GM12878 (cell line): ENCODE data around the gene DLD. TPM values are rescaled to one million over a fixed set of nuclear protein-coding genes. Genes with fewer than 3 reads are reported as not detected.

Experiments used
- ATAC-seq: fragments of 200-7000 bp; cut with Tn5 transposase; 3 replicates; pipeline ENCODE4 v1.9.1; 2020; ENCODE audit warnings: mild to moderate bottlenecking, moderate library complexity
- BruUV-seq: library from RNA; stranded (reverse); fragments of 400-500 nt; replicated peaks from 2 replicates; lab custom pipeline; 2021; lab: Mats Ljungman, UMichigan
- CTCF ChIA-PET: fragments of 300-600 bp; sonication (Branson Sonifier 250); formaldehyde crosslinking; extraction: SDS; loops from one replicate; lab custom pipeline; 2021; ENCODE audit warnings: inconsistent platforms; lab: Yijun Ruan, JAX
- POLR2A ChIA-PET: fragments of 350-600 bp; formaldehyde crosslinking; extraction: SDS; loops from one replicate; lab custom pipeline; 2021; ENCODE audit warnings: inconsistent platforms; lab: Charles Lee
- RAD21 ChIA-PET: fragments of 300-600 bp; sonication (Branson Sonifier 250); formaldehyde crosslinking; loops from one replicate; lab custom pipeline; 2023; ENCODE audit warnings: antibody characterized with exemption; ENCODE audit not compliant: unreplicated experiment; lab: Charles Lee
- SMC1A ChIA-PET: fragments of 300-600 bp; sonication (Branson Sonifier 250); formaldehyde crosslinking; loops from one replicate; lab custom pipeline; 2023; ENCODE audit not compliant: unreplicated experiment, uncharacterized antibody; lab: Charles Lee
- DNase-seq: peaks from one replicate; pipeline ENCODE4 v3.0.0-alpha.2; 2011; ENCODE audit warnings: low read depth, low spot score
- FAIRE-seq: peaks from 3 replicates; lab custom pipeline; 2011; peaks lifted over from hg19 to GRCh38; lab: Jason Lieb, UNC
- H2AFZ ChIP-seq: 2 replicates; pipeline ENCODE4 v1.6.0; 2011; ENCODE audit warnings: low read depth, low read length, control low read depth; ENCODE audit not compliant: control insufficient read depth
- H3K27ac ChIP-seq: 2 replicates; pipeline ENCODE4 v1.5.1; 2011; ENCODE audit warnings: control low read depth; ENCODE audit not compliant: control insufficient read depth, insufficient read depth
- H3K27me3 ChIP-seq, 2 experiments: replicated peaks in 1 of 2; 2 replicates each; pipeline versions ENCODE4 v1.6.0 to v1.6.1; 2011; ENCODE audit warnings: low read length in 1 of 2; ENCODE audit not compliant: control insufficient read depth in 2 of 2, insufficient read depth in 2 of 2
- H3K36me3 ChIP-seq, 2 experiments: 2 replicates each; pipeline ENCODE4 v1.5.1; 2011; ENCODE audit warnings: low read length in 1 of 2; ENCODE audit not compliant: control insufficient read depth in 2 of 2, insufficient read depth in 2 of 2
- H3K4me1 ChIP-seq: 2 replicates; pipeline ENCODE4 v1.6.1; 2011; ENCODE audit warnings: mild to moderate bottlenecking, low read length, moderate library complexity, mixed read lengths; ENCODE audit not compliant: control insufficient read depth, insufficient read depth
- H3K4me2 ChIP-seq: 2 replicates; pipeline ENCODE4 v1.6.0; 2011; ENCODE audit warnings: control low read depth; ENCODE audit not compliant: control insufficient read depth, insufficient read depth
- H3K4me3 ChIP-seq: fragments of 200-600 bp; sonication (generic); 2 replicates; pipeline ENCODE4 v1.5.1; 2016
- H3K79me2 ChIP-seq: 2 replicates; pipeline ENCODE4 v1.6.0; 2011; ENCODE audit warnings: low read length; ENCODE audit not compliant: control insufficient read depth, insufficient read depth
- H3K9ac ChIP-seq: 2 replicates; pipeline ENCODE4 v1.8.0; 2011; ENCODE audit warnings: low read length, control low read depth, mixed read lengths; ENCODE audit not compliant: control insufficient read depth, insufficient read depth
- H3K9me3 ChIP-seq: replicated peaks from 3 replicates; pipeline ENCODE4 v1.5.1; 2011; ENCODE audit warnings: mild to moderate bottlenecking, low read length; ENCODE audit not compliant: control insufficient read depth, insufficient read depth
- H4K20me1 ChIP-seq: 2 replicates; pipeline ENCODE4 v1.6.0; 2011; ENCODE audit not compliant: control insufficient read depth, insufficient read depth
- BACH1 ChIP-seq: fragments of 450-650 bp; IDR thresholded peaks from 2 replicates; pipeline ENCODE4 v1.6.1; 2017; ENCODE audit warnings: mild to moderate bottlenecking, borderline replicate concordance
- CHD2 ChIP-seq: IDR thresholded peaks from 2 replicates; pipeline ENCODE4 v1.6.1; 2011; ENCODE audit warnings: low read depth, low read length, improper control_type of control experiment, borderline replicate concordance
- DPF2 ChIP-seq: fragments of 450-650 bp; IDR thresholded peaks from 2 replicates; pipeline ENCODE4 v1.6.1; 2017; ENCODE audit warnings: mild to moderate bottlenecking
- EGR1 ChIP-seq, 2 experiments: IDR thresholded peaks; 1 replicate in 1 of 2; 2 replicates in 1 of 2; pipeline ENCODE4 v1.6.1; 2011 to 2012; ENCODE audit warnings: low read depth in 2 of 2, low read length in 2 of 2, borderline replicate concordance in 1 of 2, mild to moderate bottlenecking in 1 of 2, moderate library complexity in 1 of 2
- ESRRA ChIP-seq: IDR thresholded peaks from 2 replicates; pipeline ENCODE4 v1.6.1; 2012; ENCODE audit warnings: mild to moderate bottlenecking, low read length, improper control_type of control experiment
- HDAC2 ChIP-seq: fragments of 200-600 bp; sonication (generic); IDR thresholded peaks from 2 replicates; pipeline ENCODE4 v1.6.1; 2017
- IKZF2 ChIP-seq, 2 experiments: fragments of 450-650 bp; IDR thresholded peaks; 2 replicates each; pipeline ENCODE4 v1.6.1; 2017; ENCODE audit warnings: mild to moderate bottlenecking in 2 of 2, moderate library complexity in 2 of 2
- LARP7 ChIP-seq: fragments of 450-650 bp; IDR thresholded peaks from 2 replicates; pipeline ENCODE4 v1.6.1; 2017; ENCODE audit warnings: mild to moderate bottlenecking
- NFYB ChIP-seq: IDR thresholded peaks from 2 replicates; pipeline ENCODE4 v1.6.1; 2011; ENCODE audit warnings: low read depth, mild to moderate bottlenecking, low read length, improper control_type of control experiment, moderate library complexity; ENCODE audit not compliant: insufficient read depth
- POLR2AphosphoS2 ChIP-seq: IDR thresholded peaks from 2 replicates; pipeline ENCODE4 v1.6.1; 2011; ENCODE audit warnings: low read depth, mild to moderate bottlenecking, low read length, improper control_type of control experiment, moderate library complexity
- RUNX3 ChIP-seq: IDR thresholded peaks from 2 replicates; pipeline ENCODE4 v1.6.1; 2012; ENCODE audit warnings: low read length, inconsistent platforms
- SRF ChIP-seq, 2 experiments: IDR thresholded peaks; 2 replicates each; pipeline ENCODE4 v1.6.1; 2011; ENCODE audit warnings: low read depth in 2 of 2, low read length in 2 of 2, mild to moderate bottlenecking in 1 of 2, moderate library complexity in 1 of 2
- ZNF622 ChIP-seq: fragments of 450-650 bp; IDR thresholded peaks from 2 replicates; pipeline ENCODE4 v1.6.1; 2017; ENCODE audit warnings: mild to moderate bottlenecking, inconsistent platforms
- WGBS: methylation state at CpG from one replicate; pipeline ENCODE4 v1.1.6; 2016; ENCODE audit warnings: low lambda C conversion rate; ENCODE audit not compliant: insufficient replicate concordance, insufficient coverage; ENCODE audit errors: missing lambda C conversion rate; 5-methylcytosine and 5-hydroxymethylcytosine counted together
- in situ Hi-C: fragments of 300-500 bp; cut with MboI; formaldehyde crosslinking; loops from 9 replicates; pipeline ENCODE4 v1.14.3; 2018; ENCODE audit warnings: mixed read lengths
- intact Hi-C: fragments of 100-400 bp; cut with micrococcal nuclease; formaldehyde crosslinking; loops from one replicate; pipeline ENCODE4 v1.14.2; 2022; ENCODE audit not compliant: unreplicated experiment
- polyA plus RNA-seq, 11 experiments: library from polyadenylated mRNA; depleted of rRNA in 4 of 11; unstranded in 6 of 11; stranded (reverse) in 5 of 11; fragments of >200 nt; fragmentation: Nextera tagmentation in 4 of 11; fragmentation: Illumina TruSeq in 1 of 11; extraction: Ambion mirVana in 4 of 11; extraction: Trizol in 1 of 11; gene quantifications; 1 replicate in 1 of 11; 2 replicates in 10 of 11; pipeline versions ENCODE4 v1.2.1 to v1.2.3, GENCODE V29; 2011 to 2016; ENCODE audit warnings: inconsistent platforms in 2 of 11, missing spikeins in 2 of 11, low read depth in 1 of 11
- total RNA-seq, 4 experiments: library from RNA; depleted of rRNA in 3 of 4; stranded (reverse); fragments of >200 nt in 3 of 4; fragmentation: Illumina TruSeq in 1 of 4; extraction: Trizol in 1 of 4; gene quantifications; 2 replicates each; pipeline versions ENCODE4 v1.2.1 to v1.2.3, GENCODE V29; 2013 to 2021
- TF ChIP-seq, protein P1 (sequence below): fragments of 150-350 bp; IDR thresholded peaks from 2 replicates; pipeline ENCODE4 v1.6.1; 2014; ENCODE audit warnings: mild to moderate bottlenecking, low read depth, low read length
- TF ChIP-seq, protein P2 (sequence below): fragments of 450-650 bp; IDR thresholded peaks from 2 replicates; pipeline ENCODE4 v1.6.1; 2016; ENCODE audit warnings: mild to moderate bottlenecking
- TF ChIP-seq, protein P3 (sequence below): IDR thresholded peaks from 2 replicates; pipeline ENCODE4 v1.6.1; 2011; ENCODE audit warnings: low read depth, mild to moderate bottlenecking, low read length, moderate library complexity, borderline replicate concordance; ENCODE audit errors: extremely low read depth
- TF ChIP-seq, protein P4 (sequence below): IDR thresholded peaks from 2 replicates; pipeline ENCODE4 v1.6.1; 2012; ENCODE audit warnings: improper control_type of control experiment, low read depth, low read length; ENCODE audit not compliant: insufficient replicate concordance

Gene DLD
- total and polyA plus RNA-seq, 10 of the 15 experiments (the other 5 are each of a cell fraction or from before 2014, with no cell fraction given): 62.7 to 314 (median 161) TPM

DNA sequence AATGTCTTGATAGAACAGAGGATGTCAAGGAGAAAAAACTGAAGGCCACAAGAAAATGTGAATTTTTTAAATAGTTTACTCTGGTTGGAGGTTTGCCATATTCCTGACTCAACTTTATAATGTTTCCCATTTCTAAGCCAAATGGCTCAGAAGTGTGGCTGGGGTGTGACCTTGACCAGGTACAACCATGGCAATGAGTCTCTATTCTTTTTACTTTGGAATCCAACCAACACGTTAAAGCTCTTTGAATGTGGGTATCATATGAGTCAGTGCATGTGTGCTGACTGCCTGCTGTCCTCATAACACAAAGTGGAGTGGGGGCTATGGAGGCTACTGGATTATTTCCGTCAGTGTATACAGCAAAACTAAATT is 33.5 kb upstream of the DLD start (continued):
- TF ChIP-seq, protein P1, sequence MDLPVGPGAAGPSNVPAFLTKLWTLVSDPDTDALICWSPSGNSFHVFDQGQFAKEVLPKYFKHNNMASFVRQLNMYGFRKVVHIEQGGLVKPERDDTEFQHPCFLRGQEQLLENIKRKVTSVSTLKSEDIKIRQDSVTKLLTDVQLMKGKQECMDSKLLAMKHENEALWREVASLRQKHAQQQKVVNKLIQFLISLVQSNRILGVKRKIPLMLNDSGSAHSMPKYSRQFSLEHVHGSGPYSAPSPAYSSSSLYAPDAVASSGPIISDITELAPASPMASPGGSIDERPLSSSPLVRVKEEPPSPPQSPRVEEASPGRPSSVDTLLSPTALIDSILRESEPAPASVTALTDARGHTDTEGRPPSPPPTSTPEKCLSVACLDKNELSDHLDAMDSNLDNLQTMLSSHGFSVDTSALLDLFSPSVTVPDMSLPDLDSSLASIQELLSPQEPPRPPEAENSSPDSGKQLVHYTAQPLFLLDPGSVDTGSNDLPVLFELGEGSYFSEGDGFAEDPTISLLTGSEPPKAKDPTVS: no peak
- TF ChIP-seq DPF2: no peak
- TF ChIP-seq, protein P2, sequence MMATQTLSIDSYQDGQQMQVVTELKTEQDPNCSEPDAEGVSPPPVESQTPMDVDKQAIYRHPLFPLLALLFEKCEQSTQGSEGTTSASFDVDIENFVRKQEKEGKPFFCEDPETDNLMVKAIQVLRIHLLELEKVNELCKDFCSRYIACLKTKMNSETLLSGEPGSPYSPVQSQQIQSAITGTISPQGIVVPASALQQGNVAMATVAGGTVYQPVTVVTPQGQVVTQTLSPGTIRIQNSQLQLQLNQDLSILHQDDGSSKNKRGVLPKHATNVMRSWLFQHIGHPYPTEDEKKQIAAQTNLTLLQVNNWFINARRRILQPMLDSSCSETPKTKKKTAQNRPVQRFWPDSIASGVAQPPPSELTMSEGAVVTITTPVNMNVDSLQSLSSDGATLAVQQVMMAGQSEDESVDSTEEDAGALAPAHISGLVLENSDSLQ: no peak
- no peak for TF ChIP-seq IKZF2 (IDR thresholded peaks at IDR 0.05)
- TF ChIP-seq BACH1: no peak
- no peak for TF ChIP-seq RUNX3
- TF ChIP-seq, protein P3, sequence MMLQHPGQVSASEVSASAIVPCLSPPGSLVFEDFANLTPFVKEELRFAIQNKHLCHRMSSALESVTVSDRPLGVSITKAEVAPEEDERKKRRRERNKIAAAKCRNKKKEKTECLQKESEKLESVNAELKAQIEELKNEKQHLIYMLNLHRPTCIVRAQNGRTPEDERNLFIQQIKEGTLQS: no peak
- TF ChIP-seq EGR1 (IDR thresholded peaks at IDR 0.05; ENCODE audit: borderline replicate concordance in 1 of 2, low read depth in 2 of 2, low read length in 2 of 2): no peak

DNA sequence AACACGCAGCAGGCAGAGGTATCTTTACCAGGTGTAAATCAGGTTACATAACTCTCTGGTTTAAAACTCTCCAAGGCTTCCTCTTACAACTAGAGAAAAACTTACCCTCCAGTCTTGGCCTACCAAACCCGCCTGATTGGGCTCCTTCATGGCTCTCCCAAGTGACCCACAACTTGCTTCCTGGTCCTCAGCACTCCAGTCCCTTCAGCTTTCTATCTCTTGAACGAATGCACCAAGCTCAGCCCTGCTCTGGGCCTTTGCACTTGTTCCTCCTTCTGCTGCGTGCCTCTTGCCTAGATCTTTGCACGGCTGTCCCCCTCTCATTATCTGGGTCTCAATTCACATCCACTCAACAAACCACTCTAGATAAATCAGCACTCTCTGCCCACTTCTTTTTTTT is 32.7 kb upstream of the DLD start:
- Histone ChIP-seq H3K4me2 (no peak overlapping the region), H3K27me3 (peaks cover 0 to 3% of the 10 kb centered on the region in 2 experiments; a peak in 2 of 4 replicates), H3K9me3 (no peaks in the 10 kb centered on the region; the same call in 2 of the 3 replicates), H3K4me3 (no peak overlapping the region), H3K27ac (no peak overlapping the region), H3K4me1 (no peaks in the 10 kb centered on the region), H3K79me2 (no peaks in the 10 kb centered on the region), H2AFZ (no peak overlapping the region), H3K36me3 (no peaks in the 10 kb centered on the region), H3K9ac (no peak overlapping the region), H4K20me1 (no peaks in the 10 kb centered on the region)
- SMC1A ChIA-PET: no interaction called here
- in situ Hi-C loops: no loop called here
- RAD21 ChIA-PET: no interaction called here
- POLR2A ChIA-PET: no interaction called here
- CTCF ChIA-PET: interaction anchor here (1.3 kb wide), 1 partner anchor 16 kb away, joined by 3 read pairs; no protein-coding TSS in a partner anchor
- no peak for ATAC-seq
- DNase-seq: no peak
- intact Hi-C loops: no loop called here
- no TSS peak for BruUV-seq
- WGBS: 56% methylated on average over 5 of the region's 5 CpGs
- no peak for FAIRE-seq
- TF ChIP-seq CHD2: no peak
- no peak for TF ChIP-seq SRF (IDR thresholded peaks at IDR 0.05; ENCODE audit: low read depth in 2 of 2, low read length in 2 of 2)
- no peak for TF ChIP-seq ESRRA
- TF ChIP-seq LARP7: no peak
- no peak for TF ChIP-seq POLR2AphosphoS2
- TF ChIP-seq, protein P4, sequence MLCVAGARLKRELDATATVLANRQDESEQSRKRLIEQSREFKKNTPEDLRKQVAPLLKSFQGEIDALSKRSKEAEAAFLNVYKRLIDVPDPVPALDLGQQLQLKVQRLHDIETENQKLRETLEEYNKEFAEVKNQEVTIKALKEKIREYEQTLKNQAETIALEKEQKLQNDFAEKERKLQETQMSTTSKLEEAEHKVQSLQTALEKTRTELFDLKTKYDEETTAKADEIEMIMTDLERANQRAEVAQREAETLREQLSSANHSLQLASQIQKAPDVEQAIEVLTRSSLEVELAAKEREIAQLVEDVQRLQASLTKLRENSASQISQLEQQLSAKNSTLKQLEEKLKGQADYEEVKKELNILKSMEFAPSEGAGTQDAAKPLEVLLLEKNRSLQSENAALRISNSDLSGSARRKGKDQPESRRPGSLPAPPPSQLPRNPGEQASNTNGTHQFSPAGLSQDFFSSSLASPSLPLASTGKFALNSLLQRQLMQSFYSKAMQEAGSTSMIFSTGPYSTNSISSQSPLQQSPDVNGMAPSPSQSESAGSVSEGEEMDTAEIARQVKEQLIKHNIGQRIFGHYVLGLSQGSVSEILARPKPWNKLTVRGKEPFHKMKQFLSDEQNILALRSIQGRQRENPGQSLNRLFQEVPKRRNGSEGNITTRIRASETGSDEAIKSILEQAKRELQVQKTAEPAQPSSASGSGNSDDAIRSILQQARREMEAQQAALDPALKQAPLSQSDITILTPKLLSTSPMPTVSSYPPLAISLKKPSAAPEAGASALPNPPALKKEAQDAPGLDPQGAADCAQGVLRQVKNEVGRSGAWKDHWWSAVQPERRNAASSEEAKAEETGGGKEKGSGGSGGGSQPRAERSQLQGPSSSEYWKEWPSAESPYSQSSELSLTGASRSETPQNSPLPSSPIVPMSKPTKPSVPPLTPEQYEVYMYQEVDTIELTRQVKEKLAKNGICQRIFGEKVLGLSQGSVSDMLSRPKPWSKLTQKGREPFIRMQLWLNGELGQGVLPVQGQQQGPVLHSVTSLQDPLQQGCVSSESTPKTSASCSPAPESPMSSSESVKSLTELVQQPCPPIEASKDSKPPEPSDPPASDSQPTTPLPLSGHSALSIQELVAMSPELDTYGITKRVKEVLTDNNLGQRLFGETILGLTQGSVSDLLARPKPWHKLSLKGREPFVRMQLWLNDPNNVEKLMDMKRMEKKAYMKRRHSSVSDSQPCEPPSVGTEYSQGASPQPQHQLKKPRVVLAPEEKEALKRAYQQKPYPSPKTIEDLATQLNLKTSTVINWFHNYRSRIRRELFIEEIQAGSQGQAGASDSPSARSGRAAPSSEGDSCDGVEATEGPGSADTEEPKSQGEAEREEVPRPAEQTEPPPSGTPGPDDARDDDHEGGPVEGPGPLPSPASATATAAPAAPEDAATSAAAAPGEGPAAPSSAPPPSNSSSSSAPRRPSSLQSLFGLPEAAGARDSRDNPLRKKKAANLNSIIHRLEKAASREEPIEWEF: no peak
- no peak for TF ChIP-seq ZNF622
- no peak for TF ChIP-seq NFYB
- no peak for TF ChIP-seq HDAC2
